GM13976 (cell line): ENCODE data around the gene KCNIP1.

Experiments used
- DNase-seq: peaks from one replicate; pipeline ENCODE4 v3.0.0; 2012; ENCODE audit warnings: low spot score
- CTCF ChIP-seq: IDR thresholded peaks from 2 replicates; pipeline ENCODE4 v1.5.1; 2012; ENCODE audit warnings: borderline replicate concordance, mild to moderate bottlenecking; ENCODE audit not compliant: insufficient read depth; ENCODE audit errors: extremely low read depth, missing control alignments, control extremely low read depth
- in situ Hi-C: fragments of 300-500 bp; cut with MboI; formaldehyde crosslinking; loops from one replicate; pipeline ENCODE4 v1.12.0; 2022; ENCODE audit warnings: low sequenced_read_pairs, mixed read lengths, inconsistent platforms; ENCODE audit not compliant: unreplicated experiment

The KCNIP1 gene

GRCh38 chr5:170747851-170748250, 244.0 kb downstream of the KCNIP1 start:
- in situ Hi-C loops, result loop anchor here (25.0 kb wide), 1 partner anchor 589 kb away; no protein-coding TSS in a partner anchor
- TF ChIP-seq CTCF, result no peak
- no peak for DNase-seq

- no peak for TF ChIP-seq CTCF
- no peak for DNase-seq
- in situ Hi-C loops, result loop anchor here (25.0 kb wide), 1 partner anchor 588 kb away; no protein-coding TSS in a partner anchor
Measured at GRCh38 chr5:170748951-170749471, 245.2 kb downstream of the KCNIP1 start.

- TF ChIP-seq CTCF, result no peak
- in situ Hi-C loops, result loop anchor here (25.0 kb wide), 1 partner anchor 587 kb away; no protein-coding TSS in a partner anchor
- no peak for DNase-seq
Measured at GRCh38 chr5:170749911-170750431, 246.2 kb downstream of the KCNIP1 start.

- in situ Hi-C loops, result no loop called here
- TF ChIP-seq CTCF, result no peak
Measured at GRCh38 chr5:170750791-170751190, 247.0 kb downstream of the KCNIP1 start.

GRCh38 chr5:170751631-170752030, 247.8 kb downstream of the KCNIP1 start:
- no peak for DNase-seq
- in situ Hi-C loops, result no loop called here
- no peak for TF ChIP-seq CTCF

More at GRCh38 chr5:170750791-170751190, 247.0 kb downstream of the KCNIP1 start:
- DNase-seq, result no peak

GRCh38 chr5:170752257-170753215, 248.7 kb downstream of the KCNIP1 start:
- no peak for DNase-seq
- in situ Hi-C loops, result no loop called here
- no peak for TF ChIP-seq CTCF
